ENCODE data around the gene SPATA46.

Gene SPATA46

DNA sequence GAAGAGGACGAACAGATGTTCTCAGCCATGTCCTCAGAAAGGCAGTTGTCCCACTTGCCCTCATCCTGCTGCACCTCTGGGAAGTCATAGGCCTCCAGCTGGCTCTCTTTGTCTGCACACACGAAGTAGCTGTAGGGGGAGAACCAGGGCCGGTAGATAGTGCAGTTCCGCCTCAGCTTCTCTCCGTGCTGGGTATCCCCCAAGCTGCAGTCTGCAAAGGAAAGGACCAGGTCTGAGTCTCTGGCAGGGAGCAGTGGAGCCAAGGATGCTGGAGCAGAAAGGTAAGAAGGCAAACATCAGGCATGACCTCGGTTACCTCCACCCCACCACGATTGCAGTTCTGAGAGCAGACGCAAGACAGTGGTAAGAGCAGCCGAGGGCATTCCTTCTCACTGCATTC lies 2.2 kb downstream of the SPATA46 start:
- DNase-seq (ENCODE audit: low read depth): no peak

DNA sequence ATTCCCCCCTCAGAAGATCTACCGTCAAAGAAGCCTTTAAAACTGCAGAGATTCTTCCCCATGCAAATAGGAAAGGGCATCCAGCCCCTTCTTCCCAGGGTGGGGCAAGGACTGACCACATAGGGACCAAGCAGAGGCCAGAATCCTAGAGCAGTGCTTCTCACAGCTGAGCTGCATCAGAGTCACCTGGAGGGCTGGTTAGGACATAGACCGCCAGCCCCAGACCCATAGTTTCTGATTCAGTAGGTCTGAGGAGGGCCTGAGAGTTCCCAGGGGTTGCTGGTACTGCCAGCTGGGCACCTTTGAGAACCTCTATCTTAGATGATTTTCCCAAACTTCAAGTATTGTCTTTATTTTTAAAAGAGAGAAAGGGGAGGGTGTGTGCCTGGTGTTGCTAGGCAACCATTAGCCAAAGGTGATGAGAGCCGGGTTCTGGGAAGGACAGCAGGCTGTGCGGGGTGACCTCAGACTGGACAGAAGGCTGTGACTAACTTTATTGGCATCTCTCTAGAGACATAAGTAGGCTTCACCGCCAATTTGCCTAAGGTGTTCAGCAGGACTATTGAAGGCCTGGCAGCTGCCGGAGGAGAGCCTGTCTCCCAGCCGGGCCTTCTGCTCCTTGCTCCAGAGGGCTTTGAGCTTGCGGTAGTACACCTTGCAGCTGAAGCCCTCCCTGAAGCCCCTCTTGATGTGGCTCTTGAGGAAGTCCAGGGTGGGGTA lies 3.0 kb downstream of the SPATA46 start:
- DNase-seq (ENCODE audit: low read depth): no peak

DNA sequence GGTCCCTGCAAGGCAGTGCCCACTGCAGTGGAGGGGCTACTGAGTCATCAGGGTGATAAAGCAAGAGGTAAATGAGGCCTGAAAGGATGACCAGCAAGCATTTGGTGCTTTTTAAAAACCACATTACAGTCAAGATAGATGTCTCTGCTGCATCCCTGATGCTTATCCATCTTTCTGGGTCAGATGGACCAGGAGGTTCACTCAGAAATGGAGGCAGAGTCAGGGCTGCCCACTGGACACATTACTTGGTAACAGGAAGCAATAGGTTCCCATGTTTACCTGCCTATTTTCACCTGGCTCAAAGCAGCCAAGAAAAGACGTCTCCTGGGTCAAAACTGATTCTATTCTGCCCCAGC lies 3.6 kb downstream of the SPATA46 start:
- DNase-seq (ENCODE audit: low read depth): no peak

DNA sequence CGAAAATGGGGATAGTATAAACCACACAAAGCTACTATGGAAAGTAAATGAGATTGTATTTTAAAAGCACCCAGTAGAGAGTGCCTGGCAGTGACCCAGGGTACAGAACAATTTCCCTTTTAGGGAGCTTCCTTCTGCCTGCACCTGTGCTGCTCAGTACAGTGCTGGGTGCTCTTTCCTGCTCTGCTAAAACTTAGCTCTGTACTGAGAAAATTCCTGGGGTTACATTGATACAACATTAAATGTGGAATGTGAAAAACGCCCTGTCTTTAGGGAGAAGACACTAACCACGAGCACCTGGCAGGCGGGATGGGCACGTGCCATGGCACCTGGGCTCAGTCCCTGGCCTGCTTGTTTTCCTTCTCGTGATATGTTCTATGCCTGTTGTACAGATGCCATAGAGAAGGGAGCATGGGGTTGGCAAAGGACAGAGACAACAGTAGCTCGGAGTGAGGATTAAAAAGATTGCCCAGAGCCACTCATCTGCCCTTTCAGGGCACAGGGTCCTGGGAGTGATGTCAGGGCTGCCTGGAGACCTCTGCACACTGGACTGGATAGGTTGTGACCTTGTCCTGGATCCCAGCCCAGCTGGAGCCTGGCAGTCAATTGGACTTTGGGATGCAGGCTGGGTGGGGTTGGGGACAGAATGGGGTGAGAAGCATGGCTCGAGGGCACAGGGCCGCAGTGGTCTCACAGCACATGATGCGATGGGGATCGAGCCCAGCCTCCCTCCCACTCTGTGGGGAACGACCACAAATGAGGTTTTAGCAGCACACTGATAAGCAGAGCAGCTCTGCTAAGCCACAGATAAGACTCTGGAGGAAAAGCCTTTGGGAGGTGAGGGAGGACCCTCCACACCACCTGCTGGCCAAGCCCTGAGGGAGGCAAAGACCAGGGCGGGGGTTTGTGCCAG lies 4.2 kb downstream of the SPATA46 start:
- no peak for DNase-seq (ENCODE audit: low read depth)

DNA sequence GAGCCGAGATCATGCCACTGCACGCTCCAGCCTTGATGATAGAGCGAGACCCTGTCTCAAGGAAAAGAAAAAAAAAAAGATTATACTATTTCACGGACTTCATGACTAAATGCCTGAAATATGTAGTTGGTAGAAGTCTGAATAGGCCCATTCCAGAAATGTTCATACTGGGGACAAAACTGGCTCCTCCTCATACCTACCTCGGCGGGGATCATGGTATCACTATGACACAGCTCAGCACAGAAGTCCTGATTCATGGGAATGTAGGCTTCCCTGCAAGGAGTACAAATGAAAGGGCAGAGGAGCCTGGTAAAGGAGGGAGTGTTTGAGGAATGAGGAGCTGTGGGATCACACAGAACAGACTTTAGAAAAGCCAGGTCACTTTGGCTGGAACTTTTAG lies 5.0 kb downstream of the SPATA46 start:
- DNase-seq (ENCODE audit: low read depth): no peak

DNA sequence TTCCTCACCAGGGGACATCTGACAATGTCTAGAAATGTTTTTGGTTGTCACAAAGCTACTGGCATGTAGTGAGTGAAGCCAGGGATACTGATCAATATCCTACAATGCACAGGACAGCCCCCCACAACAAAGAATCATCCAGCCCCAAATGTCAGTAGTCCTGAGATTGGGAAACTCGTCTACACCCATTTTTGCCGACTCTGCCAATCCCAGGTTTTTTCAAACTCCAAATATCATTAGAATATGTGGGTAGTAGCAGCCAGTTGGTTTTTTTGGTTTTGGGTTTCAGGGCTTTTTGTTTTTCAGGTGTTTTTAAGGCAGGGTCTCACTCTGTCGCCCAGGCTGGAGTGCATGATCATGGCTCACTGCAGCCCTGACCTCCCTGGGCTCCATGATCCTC lies 5.9 kb downstream of the SPATA46 start:
- no peak for DNase-seq (ENCODE audit: low read depth)

DNA sequence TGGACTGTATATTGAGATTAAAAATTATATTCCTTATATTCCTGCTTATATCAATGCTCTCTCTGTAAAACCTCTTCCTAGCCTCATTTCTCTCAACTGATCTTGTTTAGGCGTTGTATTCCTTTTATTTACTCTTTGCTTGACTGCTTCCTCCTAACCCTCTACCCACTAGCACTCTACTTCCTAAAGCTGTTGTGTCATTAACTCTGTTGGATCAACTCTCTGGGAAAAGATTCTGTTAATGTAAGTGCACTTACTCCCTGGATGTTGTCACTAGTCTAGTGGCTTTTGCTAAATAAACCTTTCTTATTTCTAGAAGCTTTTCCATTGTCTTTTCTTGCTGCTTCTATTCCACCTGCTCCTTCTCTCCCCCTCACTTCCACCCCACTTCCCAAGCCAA lies 6.5 kb downstream of the SPATA46 start:
- DNase-seq (ENCODE audit: low read depth): no peak

DNA sequence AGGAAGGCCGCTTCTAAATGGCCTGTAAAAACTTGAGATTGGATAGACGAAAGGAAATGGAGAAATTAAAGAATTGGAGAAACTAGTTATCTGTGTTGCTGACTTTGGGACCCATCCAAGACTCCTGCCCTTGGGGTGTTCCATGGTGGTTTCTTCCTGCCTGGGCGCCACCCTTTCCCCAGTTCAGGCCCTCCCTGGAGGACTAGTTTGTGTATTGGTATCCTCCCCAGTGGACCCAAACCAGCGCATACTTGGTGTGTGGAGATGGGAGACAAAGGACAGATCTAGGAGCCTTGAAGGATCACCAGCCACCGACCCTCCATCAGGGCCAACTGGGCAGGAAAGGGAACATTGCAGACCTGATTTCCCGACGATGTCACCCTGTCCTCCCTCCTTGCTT lies 7.1 kb downstream of the SPATA46 start:
- no peak for DNase-seq (ENCODE audit: low read depth)

DNA sequence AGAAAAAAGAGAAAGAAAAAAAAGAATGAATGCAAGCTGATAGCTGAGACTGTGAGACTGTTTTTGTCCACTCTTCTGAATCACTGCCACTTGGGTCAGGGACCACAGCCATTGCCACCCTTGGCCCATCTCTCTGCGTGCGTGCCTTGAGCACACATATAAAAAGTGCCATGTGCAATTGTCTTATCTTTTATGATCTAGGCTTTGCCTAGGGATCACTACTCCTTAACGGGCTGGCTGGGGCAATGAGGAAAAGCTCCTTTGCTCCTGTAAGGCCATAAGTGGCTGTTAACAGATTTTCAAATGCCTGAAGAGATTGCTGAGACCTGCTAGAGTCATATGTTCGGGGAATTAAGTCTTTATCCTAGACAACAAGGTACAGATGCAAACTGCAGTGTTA lies 8.2 kb downstream of the SPATA46 start:
- no peak for DNase-seq (ENCODE audit: low read depth)

DNA sequence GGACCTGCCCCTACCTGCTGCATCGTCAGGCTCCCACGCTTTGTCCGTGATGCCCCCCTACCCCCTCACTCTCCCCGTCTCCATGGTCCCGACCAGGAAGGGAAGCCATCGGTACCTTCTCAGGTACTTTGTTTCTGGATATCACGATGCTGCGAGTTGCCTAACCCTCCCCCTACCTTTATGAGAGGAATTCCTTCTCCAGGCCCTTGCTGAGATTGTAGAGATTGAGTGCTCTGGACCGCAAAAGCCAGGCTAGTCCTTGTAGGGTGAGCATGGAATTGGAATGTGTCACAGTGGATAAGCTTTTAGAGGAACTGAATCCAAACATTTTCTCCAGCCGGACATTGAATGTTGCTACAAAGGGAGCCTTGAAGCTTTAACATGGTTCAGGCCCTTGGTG lies 8.9 kb downstream of the SPATA46 start:
- no peak for DNase-seq (ENCODE audit: low read depth)

DNA sequence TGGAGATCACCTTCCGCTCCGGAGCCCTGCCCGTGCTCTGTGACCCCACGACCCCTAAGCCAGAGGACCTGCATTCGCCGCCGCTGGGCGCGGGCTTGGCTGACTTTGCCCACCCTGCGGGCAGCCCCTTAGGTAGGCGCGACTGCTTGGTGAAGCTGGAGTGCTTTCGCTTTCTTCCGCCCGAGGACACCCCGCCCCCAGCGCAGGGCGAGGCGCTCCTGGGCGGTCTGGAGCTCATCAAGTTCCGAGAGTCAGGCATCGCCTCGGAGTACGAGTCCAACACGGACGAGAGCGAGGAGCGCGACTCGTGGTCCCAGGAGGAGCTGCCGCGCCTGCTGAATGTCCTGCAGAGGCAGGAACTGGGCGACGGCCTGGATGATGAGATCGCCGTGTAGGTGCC lies 9.6 kb downstream of the SPATA46 start:
- no peak for DNase-seq (ENCODE audit: low read depth)

DNA sequence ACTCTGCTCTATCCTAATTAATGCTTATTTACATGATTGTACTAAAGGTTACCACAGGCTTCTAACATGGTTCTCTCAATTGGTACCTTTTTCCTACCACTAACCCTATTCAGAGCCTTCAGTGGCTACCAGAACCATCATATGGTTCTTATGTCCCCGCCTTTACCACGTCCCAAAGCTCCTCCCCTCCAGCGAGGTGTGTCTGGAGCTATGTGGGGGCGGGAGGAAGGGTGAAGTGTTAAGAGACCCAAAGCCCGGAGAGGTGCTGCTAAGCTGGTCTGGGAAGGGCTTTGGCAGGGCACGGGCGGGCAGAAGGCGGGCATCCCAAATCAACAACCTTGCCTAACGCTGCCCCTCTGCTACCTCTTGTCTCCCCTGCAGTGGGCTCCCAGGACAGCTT lies 10.0 kb downstream of the SPATA46 start:
- DNase-seq (ENCODE audit: low read depth): no peak

DNA sequence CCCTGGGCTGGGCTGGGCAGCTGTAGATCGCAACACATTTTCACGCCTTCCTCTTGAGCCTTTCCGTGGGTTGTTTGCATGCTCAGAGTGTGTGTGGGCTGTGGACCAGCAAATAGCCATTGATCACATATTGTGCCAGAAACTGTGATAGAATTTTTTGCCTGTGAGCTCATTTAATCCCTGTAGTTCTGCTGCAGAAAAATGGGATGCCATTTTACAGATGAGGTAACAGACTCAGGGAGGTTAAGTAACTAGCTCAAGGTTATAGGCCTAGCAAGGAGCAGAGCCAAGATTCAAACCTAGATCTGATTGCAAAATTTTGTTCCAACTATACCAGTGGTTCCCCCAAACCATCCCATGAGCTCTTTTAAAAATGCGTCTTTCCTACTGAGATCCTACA lies 10.5 kb downstream of the SPATA46 start:
- DNase-seq (ENCODE audit: low read depth): no peak

DNA sequence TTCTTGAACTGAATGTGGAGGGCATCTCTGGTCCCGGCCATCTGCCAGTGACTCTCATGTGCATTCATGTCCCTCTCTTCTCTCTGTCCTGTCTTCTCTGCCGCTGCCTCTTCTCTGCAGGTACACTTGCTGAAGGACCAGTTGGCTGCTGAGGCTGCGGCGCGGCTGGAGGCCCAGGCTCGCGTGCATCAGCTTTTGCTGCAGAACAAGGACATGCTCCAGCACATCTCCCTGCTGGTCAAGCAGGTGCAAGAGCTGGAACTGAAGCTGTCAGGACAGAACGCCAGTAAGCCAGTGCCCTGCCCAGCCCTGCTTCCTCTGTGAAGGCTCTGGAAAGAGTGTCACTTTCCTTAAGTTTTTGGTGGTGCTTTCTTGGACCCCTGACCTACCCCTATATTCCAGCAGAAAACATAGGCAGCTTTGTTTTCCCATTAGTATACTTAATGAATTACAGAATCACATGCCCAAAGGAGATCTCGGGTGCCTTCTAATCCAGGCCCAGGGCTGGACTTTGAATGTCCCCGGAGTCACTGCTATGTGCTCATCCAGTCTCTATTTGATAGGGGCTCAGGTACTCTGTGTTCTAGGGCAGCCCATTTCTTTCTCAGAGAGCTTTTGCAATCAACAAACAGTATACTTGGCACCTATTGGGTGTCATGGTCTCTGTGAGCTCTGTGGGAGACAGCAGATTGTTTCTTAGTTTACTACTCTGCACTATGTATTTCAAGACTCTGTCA lies 11.2 kb downstream of the SPATA46 start:
- DNase-seq (ENCODE audit: low read depth): no peak

DNA sequence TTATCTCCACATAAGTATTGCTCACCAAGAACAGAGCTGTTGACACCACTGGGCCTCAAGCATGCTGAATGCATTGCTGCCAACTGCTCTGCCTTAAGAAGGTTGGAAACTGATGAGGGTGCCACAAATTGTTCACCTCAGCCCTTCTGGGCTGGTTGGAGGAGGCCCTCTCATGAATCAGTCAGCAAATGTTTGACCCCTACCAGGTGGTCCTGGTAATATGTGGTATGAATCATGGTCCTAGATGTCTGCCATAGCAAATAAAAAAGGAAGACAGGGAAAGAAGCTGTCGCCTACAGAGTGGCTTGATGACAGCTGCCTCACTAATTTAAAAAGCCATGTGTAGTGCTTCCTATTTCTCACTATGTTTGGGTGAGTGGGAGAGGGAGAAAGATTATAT lies 12.2 kb downstream of the SPATA46 start:
- DNase-seq (ENCODE audit: low read depth): no peak

DNA sequence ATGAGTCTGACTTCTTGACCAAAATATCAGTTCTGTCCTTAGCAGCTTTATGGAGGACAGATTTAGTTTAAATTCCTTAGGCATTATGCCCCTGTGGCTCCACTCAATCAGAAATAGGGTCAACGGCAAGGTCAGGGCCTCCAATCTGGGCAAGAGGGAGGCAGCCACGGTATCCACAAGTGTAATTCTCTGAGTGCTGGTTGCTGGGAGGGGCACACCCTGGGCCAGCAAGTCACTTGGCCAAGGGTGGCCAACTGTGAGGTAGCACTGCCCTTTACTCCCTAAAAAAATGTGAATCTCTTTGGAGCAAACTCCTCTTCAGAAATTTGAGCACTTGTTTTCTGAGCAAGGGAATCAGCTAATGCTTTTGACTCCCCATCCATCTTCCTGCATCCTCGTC lies 12.8 kb downstream of the SPATA46 start:
- no peak for DNase-seq (ENCODE audit: low read depth)

DNA sequence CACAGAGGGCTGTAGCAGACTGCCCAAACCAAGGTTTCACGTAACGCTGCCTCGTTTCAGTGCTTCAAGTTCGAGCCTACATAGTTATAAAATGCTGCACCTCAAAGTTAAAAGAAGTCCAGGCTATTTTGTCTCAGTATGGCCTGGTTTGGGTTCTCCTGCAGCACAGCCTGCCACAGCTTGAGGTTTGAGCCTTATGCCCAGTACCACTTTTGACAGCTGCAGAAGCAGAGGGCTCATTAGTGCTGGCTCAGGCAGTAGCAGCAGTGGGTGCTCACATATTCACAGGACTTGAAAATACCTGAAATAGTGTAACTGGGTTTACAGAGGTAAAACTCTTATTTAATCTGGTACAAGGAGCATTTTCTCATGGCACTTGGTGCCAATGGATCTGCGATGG lies 15.3 kb downstream of the SPATA46 start:
- DNase-seq (ENCODE audit: low read depth): no peak

DNA sequence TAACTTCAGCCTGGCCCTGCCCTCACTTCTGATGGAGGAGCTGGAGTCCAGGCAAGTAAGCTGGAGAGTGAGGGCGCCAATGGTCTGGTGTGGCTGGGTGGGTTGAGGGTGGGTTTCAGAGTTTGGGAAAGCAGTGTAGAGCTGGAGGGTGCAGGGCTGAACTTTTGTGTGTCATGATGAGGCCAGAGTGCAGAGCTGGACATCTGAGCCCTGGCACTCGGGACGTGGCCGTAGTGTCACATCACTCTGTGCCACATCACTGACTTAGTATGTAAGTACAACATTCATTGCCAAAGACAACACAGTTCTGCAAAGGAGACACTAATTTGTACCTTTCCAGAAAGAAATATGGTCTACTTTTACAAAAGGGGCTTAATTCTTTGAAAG lies 15.8 kb downstream of the SPATA46 start:
- no peak for DNase-seq (ENCODE audit: low read depth)

DNA sequence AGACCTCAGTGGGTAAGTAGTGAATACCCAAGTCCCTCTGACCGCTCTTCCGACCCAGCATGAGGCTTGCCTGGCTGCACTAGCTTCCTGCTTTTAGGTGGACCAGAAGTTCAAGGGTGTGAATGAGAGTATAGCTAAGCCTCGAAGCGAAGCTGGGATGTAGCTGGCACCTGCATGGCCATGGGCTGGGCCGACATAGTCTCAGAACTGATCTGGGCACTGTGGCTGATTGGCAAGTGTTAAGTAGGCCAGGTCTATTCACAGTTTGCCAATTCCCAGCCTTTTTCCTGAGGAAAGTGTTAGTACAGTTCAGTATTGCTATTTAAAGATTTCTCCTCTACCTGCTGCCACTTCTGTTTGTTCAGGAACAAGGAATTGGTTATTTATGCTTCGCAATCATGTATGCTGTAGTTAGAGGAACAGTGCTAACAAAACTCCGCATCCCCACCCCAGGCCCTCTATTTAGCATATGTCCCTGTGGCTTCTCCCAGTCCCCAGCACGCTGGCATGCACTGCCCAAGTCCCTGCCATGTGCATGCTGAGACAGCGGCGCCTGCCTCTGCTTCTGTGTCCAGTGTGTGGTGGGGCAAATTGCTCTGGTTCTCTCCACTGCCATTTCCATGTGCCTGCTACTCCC lies 16.3 kb downstream of the SPATA46 start:
- DNase-seq (ENCODE audit: low read depth): no peak

DNA sequence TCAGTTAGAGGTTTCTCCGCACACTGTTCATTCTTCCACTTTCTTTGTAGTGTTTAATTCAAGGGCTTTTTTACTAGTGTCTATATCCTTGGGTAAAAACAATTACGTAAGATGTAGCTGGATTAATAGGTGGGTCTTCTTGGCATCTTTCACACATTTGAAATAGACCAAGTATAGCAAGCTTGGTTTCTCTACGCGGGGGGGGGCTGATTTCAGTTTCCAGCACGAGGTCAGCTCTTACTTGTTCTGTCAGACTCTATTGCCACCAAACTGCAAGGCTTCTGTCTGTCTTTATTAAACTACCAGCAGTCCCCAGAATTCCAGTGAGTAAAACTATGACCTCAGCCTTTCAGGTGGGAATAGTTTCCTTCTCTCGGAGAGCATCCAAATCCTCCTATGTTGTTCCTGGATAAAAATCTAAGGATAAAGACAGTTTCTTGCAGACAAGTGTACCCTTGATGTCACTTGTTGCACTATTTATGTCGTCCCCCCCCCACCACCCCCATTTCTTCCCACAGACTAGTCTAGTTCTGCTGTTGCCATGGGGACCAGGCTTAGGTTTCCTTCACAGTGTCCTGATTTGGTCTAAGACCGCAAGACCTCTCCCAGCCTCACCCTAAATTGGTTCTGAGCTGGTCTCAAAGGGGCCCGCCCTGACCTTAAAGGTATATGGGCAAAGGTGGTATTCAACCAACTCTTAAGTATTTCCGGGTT lies 17.0 kb downstream of the SPATA46 start:
- DNase-seq (ENCODE audit: low read depth): no peak

DNA sequence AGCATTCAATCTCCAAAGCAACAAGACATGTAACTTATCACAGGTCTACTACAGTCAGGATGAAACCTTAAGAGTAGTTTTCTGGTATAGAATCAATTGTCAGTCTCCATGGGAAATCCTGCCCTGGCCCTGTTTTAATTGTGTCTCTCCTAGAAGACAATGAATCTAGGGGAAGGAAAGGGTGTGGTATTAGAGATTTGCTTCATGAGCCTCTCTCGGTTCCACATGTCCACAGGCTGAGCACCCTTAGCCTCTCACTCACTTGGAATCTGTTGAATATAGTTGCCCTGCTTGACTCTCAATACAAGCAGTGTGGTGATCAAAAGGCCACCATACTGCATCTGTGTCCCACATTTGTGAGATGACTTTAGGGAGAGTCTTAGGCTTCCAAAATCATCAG lies 17.7 kb downstream of the SPATA46 start:
- no peak for DNase-seq (ENCODE audit: low read depth)

Measured in stimulated activated CD4-positive, alpha-beta T cell treated with anti-CD3 and anti-CD28 coated beads, Interleukin-2, amount 100 ng/mL, for 4 hours (primary cell).